HepG2 (cell line): Measurements from ENCODE around the gene ZMIZ1. TPM values are rescaled to one million over a fixed set of nuclear protein-coding genes. Genes with fewer than 3 reads are reported as not detected.

ENCODE experiments used
- ESRRA ChIP-seq: sonication (generic); formaldehyde crosslinking; IDR thresholded peaks from 2 replicates; pipeline ENCODE4 v1.5.1; 2020; ENCODE audit warnings: mild to moderate bottlenecking, low read depth, missing genetic modification reagents
- IKZF4 ChIP-seq: sonication (generic); formaldehyde crosslinking; IDR thresholded peaks from 2 replicates; pipeline ENCODE4 v1.5.1; 2020; ENCODE audit warnings: borderline replicate concordance, mild to moderate bottlenecking, low read depth, missing genetic modification reagents; ENCODE audit errors: not compliant biosample characterization
- MXD4 ChIP-seq: IDR thresholded peaks from 2 replicates; pipeline ENCODE4 v1.6.1; 2016; ENCODE audit warnings: mild to moderate bottlenecking, missing biosample characterization, missing genetic modification reagents
- NCOR1 ChIP-seq: fragments of 200-600 bp; sonication (generic); IDR thresholded peaks from 2 replicates; pipeline ENCODE4 v1.7.0; 2017; ENCODE audit warnings: antibody characterized with exemption, low read length, borderline replicate concordance
- POLR2AphosphoS5 ChIP-seq: IDR thresholded peaks from 2 replicates; pipeline ENCODE4 v1.6.1; 2012; ENCODE audit warnings: low read depth, low read length
- PRPF4 ChIP-seq: fragments of 200-400 bp; formaldehyde crosslinking; IDR thresholded peaks from 2 replicates; pipeline ENCODE4 v1.6.1; 2016; ENCODE audit warnings: low read length, low read depth; ENCODE audit not compliant: poor library complexity, severe bottlenecking
- SATB2 ChIP-seq: sonication (generic); formaldehyde crosslinking; IDR thresholded peaks from 2 replicates; pipeline ENCODE4 v1.5.0; 2020; ENCODE audit warnings: missing genetic modification reagents
- ZNF143 ChIP-seq: sonication (generic); formaldehyde crosslinking; IDR thresholded peaks from 2 replicates; pipeline ENCODE4 v1.4.0; 2020; ENCODE audit warnings: missing genetic modification reagents
- ZNF224 ChIP-seq: sonication (generic); formaldehyde crosslinking; IDR thresholded peaks from 2 replicates; pipeline ENCODE4 v1.5.0; 2020; ENCODE audit warnings: mild to moderate bottlenecking, missing genetic modification reagents
- ZNF260 ChIP-seq: sonication (generic); formaldehyde crosslinking; IDR thresholded peaks from 2 replicates; pipeline ENCODE4 v1.4.0; 2020; ENCODE audit warnings: missing genetic modification reagents, low read depth, mild to moderate bottlenecking, borderline replicate concordance
- ZNF33A ChIP-seq: sonication (generic); formaldehyde crosslinking; IDR thresholded peaks from 2 replicates; pipeline ENCODE4 v1.5.1; 2020; ENCODE audit warnings: missing genetic modification reagents, mild to moderate bottlenecking, moderate library complexity, borderline replicate concordance
- ZNF383 ChIP-seq: sonication (generic); formaldehyde crosslinking; IDR thresholded peaks from 2 replicates; pipeline ENCODE4 v1.4.0; 2020; ENCODE audit warnings: missing genetic modification reagents, mild to moderate bottlenecking, borderline replicate concordance
- ZNF644 ChIP-seq: IDR thresholded peaks from 2 replicates; pipeline ENCODE4 v1.6.1; 2016; ENCODE audit warnings: low read depth
- ZNF75D ChIP-seq: sonication (generic); formaldehyde crosslinking; IDR thresholded peaks from 2 replicates; pipeline ENCODE4 v1.8.1; 2023; ENCODE audit warnings: missing genetic modification reagents, mild to moderate bottlenecking, borderline replicate concordance
- ZNF780A ChIP-seq: sonication (generic); formaldehyde crosslinking; IDR thresholded peaks from 2 replicates; pipeline ENCODE4 v1.8.0; 2022; ENCODE audit warnings: mild to moderate bottlenecking, missing genetic modification reagents, moderate library complexity
- polyA plus RNA-seq, 8 experiments: library from polyadenylated mRNA; depleted of rRNA in 3 of 8; stranded (reverse) in 7 of 8; unstranded in 1 of 8; fragments of >200 nt; fragmentation: Illumina TruSeq in 4 of 8; extraction: Trizol in 4 of 8; gene quantifications; 2 replicates each; pipeline versions ENCODE4 v1.2.1 to v1.2.3, GENCODE V29; 2011 to 2016; ENCODE audit warnings: low read depth in 4 of 8, missing spikeins in 1 of 8, mixed read lengths in 1 of 8; ENCODE audit not compliant: insufficient read depth in 1 of 8
- total RNA-seq, 5 experiments: library from RNA; depleted of rRNA; stranded (reverse); fragments of >200 nt; fragmentation: Illumina TruSeq; extraction: Trizol; gene quantifications; 2 replicates each; pipeline ENCODE4 v1.2.3, GENCODE V29; 2016; ENCODE audit warnings: low read depth in 1 of 5
- TF ChIP-seq, protein P1 (sequence below): sonication (generic); formaldehyde crosslinking; IDR thresholded peaks from 2 replicates; pipeline ENCODE4 v1.4.0; 2020; ENCODE audit warnings: missing genetic modification reagents, borderline replicate concordance
- TF ChIP-seq, protein P2 (sequence below): sonication (generic); formaldehyde crosslinking; conservative IDR thresholded peaks from 2 replicates; pipeline ENCODE4 v1.4.0; 2020; ENCODE audit warnings: missing genetic modification reagents

The ZMIZ1 gene
- total and polyA plus RNA-seq, 2 of the 13 experiments (the other 11 are each of a cell fraction or from before 2014, with no cell fraction given) = 5.3 to 10.2 TPM

DNA sequence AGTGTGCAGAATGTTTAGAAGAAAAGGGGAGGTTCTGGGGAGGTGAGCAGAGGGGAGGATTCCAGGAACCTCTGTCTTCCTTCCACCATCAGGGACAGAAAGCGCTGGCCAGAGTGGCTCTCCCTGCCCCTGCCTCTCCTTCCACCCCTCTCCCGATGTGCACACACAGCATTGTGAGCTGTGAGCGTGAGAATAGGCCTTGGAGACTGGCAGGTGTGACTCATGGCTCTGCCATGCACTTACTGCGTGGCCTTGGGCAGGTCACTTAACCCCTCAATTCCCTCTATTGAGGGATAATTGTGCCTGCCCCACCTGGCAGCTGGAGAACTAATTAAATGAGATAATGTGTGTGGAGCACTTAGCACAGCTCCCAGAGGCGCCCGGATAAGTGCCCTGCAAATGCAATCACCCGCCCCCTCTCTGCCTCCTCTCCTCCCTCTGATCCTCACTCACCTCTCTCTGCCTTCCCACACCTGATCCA, 115.4 kb downstream of the ZMIZ1 start (continued):
- TF ChIP-seq, protein P1, sequence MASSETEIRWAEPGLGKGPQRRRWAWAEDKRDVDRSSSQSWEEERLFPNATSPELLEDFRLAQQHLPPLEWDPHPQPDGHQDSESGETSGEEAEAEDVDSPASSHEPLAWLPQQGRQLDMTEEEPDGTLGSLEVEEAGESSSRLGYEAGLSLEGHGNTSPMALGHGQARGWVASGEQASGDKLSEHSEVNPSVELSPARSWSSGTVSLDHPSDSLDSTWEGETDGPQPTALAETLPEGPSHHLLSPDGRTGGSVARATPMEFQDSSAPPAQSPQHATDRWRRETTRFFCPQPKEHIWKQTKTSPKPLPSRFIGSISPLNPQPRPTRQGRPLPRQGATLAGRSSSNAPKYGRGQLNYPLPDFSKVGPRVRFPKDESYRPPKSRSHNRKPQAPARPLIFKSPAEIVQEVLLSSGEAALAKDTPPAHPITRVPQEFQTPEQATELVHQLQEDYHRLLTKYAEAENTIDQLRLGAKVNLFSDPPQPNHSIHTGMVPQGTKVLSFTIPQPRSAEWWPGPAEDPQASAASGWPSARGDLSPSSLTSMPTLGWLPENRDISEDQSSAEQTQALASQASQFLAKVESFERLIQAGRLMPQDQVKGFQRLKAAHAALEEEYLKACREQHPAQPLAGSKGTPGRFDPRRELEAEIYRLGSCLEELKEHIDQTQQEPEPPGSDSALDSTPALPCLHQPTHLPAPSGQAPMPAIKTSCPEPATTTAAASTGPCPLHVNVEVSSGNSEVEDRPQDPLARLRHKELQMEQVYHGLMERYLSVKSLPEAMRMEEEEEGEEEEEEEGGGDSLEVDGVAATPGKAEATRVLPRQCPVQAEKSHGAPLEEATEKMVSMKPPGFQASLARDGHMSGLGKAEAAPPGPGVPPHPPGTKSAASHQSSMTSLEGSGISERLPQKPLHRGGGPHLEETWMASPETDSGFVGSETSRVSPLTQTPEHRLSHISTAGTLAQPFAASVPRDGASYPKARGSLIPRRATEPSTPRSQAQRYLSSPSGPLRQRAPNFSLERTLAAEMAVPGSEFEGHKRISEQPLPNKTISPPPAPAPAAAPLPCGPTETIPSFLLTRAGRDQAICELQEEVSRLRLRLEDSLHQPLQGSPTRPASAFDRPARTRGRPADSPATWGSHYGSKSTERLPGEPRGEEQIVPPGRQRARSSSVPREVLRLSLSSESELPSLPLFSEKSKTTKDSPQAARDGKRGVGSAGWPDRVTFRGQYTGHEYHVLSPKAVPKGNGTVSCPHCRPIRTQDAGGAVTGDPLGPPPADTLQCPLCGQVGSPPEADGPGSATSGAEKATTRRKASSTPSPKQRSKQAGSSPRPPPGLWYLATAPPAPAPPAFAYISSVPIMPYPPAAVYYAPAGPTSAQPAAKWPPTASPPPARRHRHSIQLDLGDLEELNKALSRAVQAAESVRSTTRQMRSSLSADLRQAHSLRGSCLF = no peak
- TF ChIP-seq ZNF780A (no peak), ESRRA (no peak), IKZF4 (CRISPR knock-in tag) (peak; percentile 67), PRPF4 (no peak), ZNF143 (no peak), ZNF75D (CRISPR knock-in tag) (no peak), ZNF644 (0 out of 2 replicates have a peak, but pooled peaks have one; percentile 33), MXD4 (no peak), SATB2 (no peak), ZNF33A (CRISPR knock-in tag) (no peak), ZNF383 (CRISPR knock-in tag) (no peak), POLR2AphosphoS5 (no peak), NCOR1 (no peak), ZNF260 (CRISPR knock-in tag) (no peak), ZNF224 (CRISPR knock-in tag) (no peak)
- TF ChIP-seq, protein P2, sequence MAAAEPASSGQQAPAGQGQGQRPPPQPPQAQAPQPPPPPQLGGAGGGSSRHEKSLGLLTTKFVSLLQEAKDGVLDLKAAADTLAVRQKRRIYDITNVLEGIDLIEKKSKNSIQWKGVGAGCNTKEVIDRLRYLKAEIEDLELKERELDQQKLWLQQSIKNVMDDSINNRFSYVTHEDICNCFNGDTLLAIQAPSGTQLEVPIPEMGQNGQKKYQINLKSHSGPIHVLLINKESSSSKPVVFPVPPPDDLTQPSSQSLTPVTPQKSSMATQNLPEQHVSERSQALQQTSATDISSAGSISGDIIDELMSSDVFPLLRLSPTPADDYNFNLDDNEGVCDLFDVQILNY (CRISPR knock-in tag) = no peak
